ENCODE results near the gene FBXL20. TPM values are rescaled to one million over a fixed set of nuclear protein-coding genes. Genes with fewer than 3 reads are reported as not detected.

The FBXL20 gene
- total and polyA plus RNA-seq, 9 of the 15 experiments (the other 6 are each of a cell fraction or from before 2014, with no cell fraction given): 1.8 to 15.1 (median 5.6) TPM

DNA sequence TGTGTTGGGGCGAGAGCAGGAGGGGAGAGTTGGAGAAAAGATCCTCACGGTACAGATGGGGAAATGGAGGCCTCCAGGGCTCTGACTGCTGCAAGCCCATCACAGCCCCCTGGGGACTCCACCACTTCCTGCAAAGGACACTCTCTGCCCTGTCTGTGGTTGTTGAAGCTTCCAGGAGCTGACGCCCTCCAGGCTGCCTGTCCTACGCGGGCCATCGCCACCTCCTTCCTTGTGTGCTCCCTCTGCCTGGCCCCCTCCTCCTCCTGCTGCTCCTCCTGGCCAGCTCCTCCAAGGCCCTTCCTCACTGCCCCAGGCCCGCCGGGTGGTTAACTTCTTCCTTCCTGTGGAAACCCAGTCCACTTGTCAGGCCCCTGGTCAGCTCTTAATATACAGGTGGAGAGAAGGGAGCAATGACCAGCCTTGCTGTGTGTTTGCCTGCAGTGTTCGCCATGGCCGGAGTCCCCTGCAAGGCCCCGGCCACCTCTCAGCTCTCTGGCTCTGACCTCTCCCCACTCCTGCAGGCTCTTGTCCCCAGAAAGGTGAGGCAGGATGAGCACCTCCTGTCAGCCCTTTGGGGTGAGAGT, 157.3 kb downstream of the FBXL20 start:
- no peak; the same call in 2 of the 3 replicates for ATAC-seq
- CTCF ChIA-PET (ENCODE audit: low intra/inter-chr PET ratio): interaction anchor here (0.5 to 1.8 kb wide), 4 partner anchors 8 to 326 kb away, joined by 3 to 21 read pairs (median 10); no protein-coding TSS in a partner anchor
- TF ChIP-seq U2AF1 (optimal IDR thresholded peaks at IDR 0.05; ENCODE audit: low read depth, low read length) (no peak), TCF7 (IDR thresholded peaks at IDR 0.05; ENCODE audit: borderline replicate concordance) (no peak), HMG20A (CRISPR knock-in tag; conservative IDR thresholded peaks at IDR 0.05) (no peak), HIVEP1 (CRISPR knock-in tag; IDR thresholded peaks at IDR 0.05) (no peak), ZNF263 (CRISPR knock-in tag; IDR thresholded peaks at IDR 0.05; ENCODE audit: borderline replicate concordance) (peak; percentile 64), HNRNPH1 (optimal IDR thresholded peaks at IDR 0.05; ENCODE audit: low read depth, low read length) (no peak), ZNF77 (CRISPR knock-in tag; IDR thresholded peaks at IDR 0.05) (no peak), PHB (CRISPR knock-in tag; IDR thresholded peaks at IDR 0.05) (no peak), TRIM24 (IDR thresholded peaks at IDR 0.05) (no peak), RFX1 (IDR thresholded peaks at IDR 0.05) (no peak)
- TF ChIP-seq, protein P1, sequence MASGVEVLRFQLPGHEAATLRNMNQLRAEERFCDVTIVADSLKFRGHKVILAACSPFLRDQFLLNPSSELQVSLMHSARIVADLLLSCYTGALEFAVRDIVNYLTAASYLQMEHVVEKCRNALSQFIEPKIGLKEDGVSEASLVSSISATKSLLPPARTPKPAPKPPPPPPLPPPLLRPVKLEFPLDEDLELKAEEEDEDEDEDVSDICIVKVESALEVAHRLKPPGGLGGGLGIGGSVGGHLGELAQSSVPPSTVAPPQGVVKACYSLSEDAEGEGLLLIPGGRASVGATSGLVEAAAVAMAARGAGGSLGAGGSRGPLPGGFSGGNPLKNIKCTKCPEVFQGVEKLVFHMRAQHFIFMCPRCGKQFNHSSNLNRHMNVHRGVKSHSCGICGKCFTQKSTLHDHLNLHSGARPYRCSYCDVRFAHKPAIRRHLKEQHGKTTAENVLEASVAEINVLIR (CRISPR knock-in tag; IDR thresholded peaks at IDR 0.05): no peak
- TF ChIP-seq, protein P2, sequence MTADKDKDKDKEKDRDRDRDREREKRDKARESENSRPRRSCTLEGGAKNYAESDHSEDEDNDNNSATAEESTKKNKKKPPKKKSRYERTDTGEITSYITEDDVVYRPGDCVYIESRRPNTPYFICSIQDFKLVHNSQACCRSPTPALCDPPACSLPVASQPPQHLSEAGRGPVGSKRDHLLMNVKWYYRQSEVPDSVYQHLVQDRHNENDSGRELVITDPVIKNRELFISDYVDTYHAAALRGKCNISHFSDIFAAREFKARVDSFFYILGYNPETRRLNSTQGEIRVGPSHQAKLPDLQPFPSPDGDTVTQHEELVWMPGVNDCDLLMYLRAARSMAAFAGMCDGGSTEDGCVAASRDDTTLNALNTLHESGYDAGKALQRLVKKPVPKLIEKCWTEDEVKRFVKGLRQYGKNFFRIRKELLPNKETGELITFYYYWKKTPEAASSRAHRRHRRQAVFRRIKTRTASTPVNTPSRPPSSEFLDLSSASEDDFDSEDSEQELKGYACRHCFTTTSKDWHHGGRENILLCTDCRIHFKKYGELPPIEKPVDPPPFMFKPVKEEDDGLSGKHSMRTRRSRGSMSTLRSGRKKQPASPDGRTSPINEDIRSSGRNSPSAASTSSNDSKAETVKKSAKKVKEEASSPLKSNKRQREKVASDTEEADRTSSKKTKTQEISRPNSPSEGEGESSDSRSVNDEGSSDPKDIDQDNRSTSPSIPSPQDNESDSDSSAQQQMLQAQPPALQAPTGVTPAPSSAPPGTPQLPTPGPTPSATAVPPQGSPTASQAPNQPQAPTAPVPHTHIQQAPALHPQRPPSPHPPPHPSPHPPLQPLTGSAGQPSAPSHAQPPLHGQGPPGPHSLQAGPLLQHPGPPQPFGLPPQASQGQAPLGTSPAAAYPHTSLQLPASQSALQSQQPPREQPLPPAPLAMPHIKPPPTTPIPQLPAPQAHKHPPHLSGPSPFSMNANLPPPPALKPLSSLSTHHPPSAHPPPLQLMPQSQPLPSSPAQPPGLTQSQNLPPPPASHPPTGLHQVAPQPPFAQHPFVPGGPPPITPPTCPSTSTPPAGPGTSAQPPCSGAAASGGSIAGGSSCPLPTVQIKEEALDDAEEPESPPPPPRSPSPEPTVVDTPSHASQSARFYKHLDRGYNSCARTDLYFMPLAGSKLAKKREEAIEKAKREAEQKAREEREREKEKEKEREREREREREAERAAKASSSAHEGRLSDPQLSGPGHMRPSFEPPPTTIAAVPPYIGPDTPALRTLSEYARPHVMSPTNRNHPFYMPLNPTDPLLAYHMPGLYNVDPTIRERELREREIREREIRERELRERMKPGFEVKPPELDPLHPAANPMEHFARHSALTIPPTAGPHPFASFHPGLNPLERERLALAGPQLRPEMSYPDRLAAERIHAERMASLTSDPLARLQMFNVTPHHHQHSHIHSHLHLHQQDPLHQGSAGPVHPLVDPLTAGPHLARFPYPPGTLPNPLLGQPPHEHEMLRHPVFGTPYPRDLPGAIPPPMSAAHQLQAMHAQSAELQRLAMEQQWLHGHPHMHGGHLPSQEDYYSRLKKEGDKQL (CRISPR knock-in tag; IDR thresholded peaks at IDR 0.05; ENCODE audit: borderline replicate concordance): no peak
- TF ChIP-seq, protein P3, sequence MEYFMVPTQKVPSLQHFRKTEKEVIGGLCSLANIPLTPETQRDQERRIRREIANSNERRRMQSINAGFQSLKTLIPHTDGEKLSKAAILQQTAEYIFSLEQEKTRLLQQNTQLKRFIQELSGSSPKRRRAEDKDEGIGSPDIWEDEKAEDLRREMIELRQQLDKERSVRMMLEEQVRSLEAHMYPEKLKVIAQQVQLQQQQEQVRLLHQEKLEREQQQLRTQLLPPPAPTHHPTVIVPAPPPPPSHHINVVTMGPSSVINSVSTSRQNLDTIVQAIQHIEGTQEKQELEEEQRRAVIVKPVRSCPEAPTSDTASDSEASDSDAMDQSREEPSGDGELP (CRISPR knock-in tag; IDR thresholded peaks at IDR 0.05; ENCODE audit: borderline replicate concordance): 0 out of 2 replicates have a peak, but pooled peaks have one; percentile 1

More for the DNA sequence above, 157.3 kb downstream of the FBXL20 start:
- Histone ChIP-seq H4K20me1 (replicated peaks; ENCODE audit: control insufficient read depth, insufficient read depth, low read length) (peaks cover 4% of the 10 kb centered on the region; the same call in 1 of the 2 replicates), H3K4me3 (no peak overlapping the region), H3K36me3 (ENCODE audit: control insufficient read depth, insufficient read depth, low read length) (no peaks in the 10 kb centered on the region), H2AFZ (ENCODE audit: low read depth, low read length) (peak overlapping the region; percentile 32; the same call in 1 of the 2 replicates), H3K9me1 (ENCODE audit: control insufficient read depth, insufficient read depth, low read length) (no peaks in the 10 kb centered on the region), H3K79me2 (ENCODE audit: control insufficient read depth, insufficient read depth, low read length) (no peaks in the 10 kb centered on the region), H3K27me3 (ENCODE audit: control insufficient read depth in 2 of 2, insufficient read depth in 2 of 2, low read length in 2 of 2) (no peaks in the 10 kb centered on the region), H3K9me3 (replicated peaks; ENCODE audit: control insufficient read depth, insufficient read depth, low read depth, low read length) (no peaks in the 10 kb centered on the region), H3K4me1 (replicated peaks in 1 of 2; ENCODE audit: control insufficient read depth in 2 of 2, insufficient read depth in 2 of 2, low read length in 2 of 2) (peaks cover 2 to 14% of the 10 kb centered on the region in 2 experiments; a peak in 4 of 5 replicates), H3K9ac (ENCODE audit: insufficient read depth in 1 of 2, low read depth in 2 of 2, low read length in 2 of 2) (peak overlapping the region in 1 of 2 experiments; percentile 49; a peak in 2 of 4 replicates), H3K4me2 (ENCODE audit: insufficient read depth, low read length) (no peak overlapping the region), H3K27ac (ENCODE audit: extremely low read depth, low read depth, low read length) (no peak overlapping the region)
- intact Hi-C loops (cut with micrococcal nuclease): loop anchor here (1.0 to 10.0 kb wide), 2 partner anchors 37 to 89 kb away; partner anchors contain the start of gene PLXDC1
- in situ Hi-C loops (cut with MboI): no loop called here
- FAIRE-seq: no peak
- no peak for DNase-seq (ENCODE audit: extremely low read depth in 1 of 4, low spot score in 3 of 4)
- WGBS (ENCODE audit: insufficient coverage, low coverage, missing lambda C conversion rate): 47% methylated on average over 11 of the region's 11 CpGs
- no TSS peak for BruUV-seq (replicated peaks)
- POLR2A ChIA-PET: interaction anchor here (0.6 to 1.5 kb wide), 13 partner anchors 9 to 583 kb away, joined by 3 to 8 read pairs (median 3); partner anchors contain the start of gene RPL19
